ENCODE data around the gene IL17RC.

The IL17RC gene

DNA sequence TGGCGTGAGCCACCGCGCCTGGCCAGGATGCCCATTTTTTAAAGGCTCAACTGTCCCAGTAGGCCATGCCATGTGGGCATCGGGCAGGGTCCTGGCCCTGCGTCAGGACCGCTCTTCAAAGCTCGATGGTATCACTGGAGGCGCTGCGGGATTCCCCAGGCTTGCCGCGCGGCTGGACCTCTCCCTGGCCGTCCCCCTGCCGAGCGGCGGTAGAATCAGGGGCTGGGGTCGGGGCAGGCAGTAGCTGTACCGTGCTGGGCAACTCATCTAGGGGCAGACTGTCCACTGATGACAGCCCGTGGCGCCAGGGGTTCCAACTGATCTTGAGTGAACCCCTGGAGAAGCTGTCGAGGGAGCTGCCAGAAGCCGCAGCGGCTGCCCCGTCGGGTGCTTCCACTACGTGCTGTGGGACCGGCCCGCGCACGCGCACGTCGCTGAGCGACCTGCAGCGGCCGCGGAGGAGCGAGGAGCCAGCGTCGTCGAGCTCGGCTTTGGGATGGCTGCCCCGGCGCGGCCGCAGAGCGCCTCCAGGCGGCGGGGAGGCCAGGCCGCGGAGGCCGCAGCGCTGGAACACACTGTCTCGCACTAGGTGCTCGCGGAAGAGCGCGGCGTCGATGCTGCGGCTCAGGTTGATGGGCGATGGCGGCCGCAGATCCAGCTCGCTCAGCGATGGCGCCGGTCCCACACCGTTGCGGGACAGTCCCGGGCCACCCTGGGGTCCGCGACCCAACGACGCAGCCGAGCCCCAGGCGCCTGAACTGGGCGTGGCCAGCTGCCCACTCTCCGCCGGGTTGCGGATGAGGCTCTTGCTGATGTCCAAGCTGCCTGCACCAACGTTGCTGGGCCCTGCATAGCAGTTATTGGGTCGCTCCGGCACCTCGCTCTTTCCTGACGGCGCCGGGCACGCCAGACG lies 29.5 kb downstream of the IL17RC start:
- DNase-seq (ENCODE audit: low read depth in 2 of 2), result peak; percentile 59 to 68

DNA sequence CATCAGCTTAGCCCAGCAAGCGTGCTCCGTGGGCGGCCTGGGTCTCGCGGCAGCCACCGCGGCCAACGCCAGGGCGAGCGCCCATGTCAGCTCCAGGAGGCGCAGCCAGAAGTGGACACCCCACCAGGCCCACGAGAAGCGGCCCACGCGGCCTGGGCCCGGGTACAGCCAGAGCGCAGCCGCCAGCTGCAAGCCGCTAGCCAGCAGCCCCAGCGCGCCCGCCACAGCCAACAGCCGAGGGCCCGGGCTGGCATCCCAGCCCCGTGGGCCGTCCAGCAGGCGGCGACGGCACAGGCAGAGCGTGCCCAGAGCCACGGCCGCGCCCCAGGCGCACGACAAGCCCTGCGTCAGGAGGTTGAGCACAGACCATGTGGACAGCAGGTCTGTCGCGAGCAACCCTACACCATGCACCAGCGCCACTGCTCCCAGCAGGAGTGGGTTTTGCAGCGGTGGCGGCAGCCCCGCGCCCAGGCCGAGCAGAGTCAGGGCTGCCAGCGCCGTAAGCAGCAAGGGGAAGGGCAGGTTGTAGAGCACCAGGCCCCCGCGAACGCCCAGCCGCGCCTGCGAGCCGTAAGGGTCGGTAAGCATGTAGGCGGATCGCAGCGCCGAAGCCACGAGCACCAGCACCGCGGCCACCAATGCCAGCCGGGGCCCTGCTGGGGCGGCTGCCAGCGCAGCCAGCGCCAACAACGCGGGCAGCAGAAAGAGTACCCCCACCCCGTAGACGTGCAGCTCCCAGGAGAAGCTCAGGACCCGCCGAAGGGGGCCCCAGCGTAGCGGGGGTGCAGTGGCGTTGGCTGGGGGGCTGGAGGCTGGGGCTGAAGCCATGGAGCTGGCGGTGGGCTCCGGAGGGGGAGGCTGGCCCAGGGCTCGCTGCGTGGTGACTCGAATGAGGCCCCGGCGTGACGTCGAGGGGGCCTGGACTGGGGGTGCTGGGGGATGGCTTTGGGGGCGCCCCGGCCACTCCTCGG lies 30.4 kb downstream of the IL17RC start:
- no peak for DNase-seq (ENCODE audit: low read depth in 2 of 2)

DNA sequence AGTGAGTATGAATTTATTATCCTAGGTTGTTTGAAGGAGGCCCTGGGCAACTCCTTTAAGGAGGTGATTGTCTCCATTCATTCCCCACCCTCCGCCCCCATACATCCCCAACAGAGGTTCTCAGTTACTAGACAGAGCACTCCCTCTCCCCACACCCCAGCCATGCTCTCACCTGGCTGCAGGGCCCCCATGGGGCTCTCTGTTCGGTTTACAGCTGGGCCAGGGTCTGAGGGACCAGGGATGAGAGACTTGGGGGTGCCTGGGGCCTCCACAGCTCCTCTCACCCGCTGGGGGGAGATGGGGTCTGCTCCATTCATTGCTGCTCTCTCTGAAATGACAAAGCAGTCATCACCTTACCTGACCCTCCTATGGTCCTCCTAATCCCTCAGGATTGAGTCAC lies 31.7 kb downstream of the IL17RC start:
- DNase-seq (ENCODE audit: low read depth in 2 of 2), result no peak

DNA sequence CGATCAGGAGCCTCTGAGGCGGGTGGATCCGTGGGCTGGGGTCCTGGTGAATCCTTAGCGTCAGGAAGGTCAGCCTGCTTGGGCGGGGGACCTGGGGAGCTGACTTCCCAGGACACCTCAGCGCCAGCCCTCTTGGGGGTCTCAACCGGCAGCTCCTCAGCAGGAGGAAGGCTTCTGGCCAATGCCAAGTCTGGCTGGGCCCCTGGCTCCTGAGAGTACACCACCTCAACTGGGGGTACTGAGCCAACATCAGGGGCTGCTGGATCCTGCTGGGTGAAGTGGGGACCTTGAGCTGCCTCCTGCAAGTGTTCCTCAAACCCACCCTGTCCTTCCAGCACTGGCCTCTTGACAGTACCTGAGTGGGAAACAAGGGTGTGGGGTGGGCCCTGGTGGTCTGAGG lies 32.2 kb downstream of the IL17RC start:
- DNase-seq (ENCODE audit: low read depth in 2 of 2), result no peak

DNA sequence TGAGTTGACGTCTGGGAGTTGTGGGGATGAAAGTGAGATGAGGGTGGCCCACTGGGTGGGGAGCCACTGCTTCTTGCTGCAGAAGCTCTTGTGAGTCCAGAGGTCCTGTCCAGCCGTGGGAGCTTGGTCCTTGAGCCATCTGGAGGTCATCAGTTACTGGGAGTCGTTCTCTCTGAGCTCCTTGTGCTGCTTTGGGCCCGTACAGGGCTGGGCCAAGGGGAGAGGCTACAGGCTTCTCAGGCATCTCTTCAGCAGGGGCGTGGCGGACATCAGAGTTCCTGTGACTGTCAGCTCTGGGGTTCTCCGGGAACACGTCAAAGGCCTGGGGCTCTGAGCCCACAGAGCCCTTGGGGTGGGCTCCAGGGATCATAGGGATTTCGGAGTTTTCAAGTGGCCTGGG lies 32.7 kb downstream of the IL17RC start:
- DNase-seq (ENCODE audit: low read depth in 2 of 2), result no peak

DNA sequence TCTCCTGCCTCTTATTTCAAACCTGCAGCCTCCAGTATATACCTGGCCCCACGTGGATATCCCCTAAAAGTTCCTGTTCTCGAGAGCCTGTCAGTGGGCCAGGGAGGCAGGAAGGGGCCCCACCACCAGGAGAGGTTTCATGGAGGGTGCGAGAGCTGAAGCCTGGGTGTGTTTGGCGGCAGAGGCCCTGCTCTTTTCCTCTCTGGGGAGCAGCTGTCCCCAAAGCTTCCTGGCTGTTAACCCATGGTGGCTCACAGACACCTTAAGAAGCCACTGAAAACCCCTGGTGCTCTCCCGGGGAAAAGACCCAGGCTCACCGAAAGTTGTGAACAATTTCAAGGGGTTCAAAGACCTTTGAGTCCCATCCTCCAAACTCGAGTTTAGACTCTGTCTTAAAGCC lies 34.2 kb downstream of the IL17RC start:
- DNase-seq (ENCODE audit: low read depth in 2 of 2), result no peak

DNA sequence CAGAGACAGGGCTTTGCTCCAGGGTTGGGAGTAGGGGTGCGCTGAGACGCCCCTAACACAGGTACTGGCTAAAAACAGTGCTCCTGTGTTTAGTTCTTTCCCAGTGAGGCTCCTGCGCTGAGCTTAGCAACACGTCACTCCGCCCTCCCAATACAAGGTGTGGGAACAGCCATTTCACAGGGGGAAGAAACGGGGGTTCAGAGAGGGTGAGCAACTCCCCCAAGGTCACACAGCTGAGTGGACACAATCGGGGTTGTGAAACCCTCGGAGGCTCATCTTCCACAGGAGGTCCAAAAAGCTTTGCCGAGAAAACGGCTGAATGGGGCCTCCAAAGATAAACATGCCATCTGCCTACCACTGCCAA lies 34.7 kb downstream of the IL17RC start:
- no peak for DNase-seq (ENCODE audit: low read depth in 2 of 2)

DNA sequence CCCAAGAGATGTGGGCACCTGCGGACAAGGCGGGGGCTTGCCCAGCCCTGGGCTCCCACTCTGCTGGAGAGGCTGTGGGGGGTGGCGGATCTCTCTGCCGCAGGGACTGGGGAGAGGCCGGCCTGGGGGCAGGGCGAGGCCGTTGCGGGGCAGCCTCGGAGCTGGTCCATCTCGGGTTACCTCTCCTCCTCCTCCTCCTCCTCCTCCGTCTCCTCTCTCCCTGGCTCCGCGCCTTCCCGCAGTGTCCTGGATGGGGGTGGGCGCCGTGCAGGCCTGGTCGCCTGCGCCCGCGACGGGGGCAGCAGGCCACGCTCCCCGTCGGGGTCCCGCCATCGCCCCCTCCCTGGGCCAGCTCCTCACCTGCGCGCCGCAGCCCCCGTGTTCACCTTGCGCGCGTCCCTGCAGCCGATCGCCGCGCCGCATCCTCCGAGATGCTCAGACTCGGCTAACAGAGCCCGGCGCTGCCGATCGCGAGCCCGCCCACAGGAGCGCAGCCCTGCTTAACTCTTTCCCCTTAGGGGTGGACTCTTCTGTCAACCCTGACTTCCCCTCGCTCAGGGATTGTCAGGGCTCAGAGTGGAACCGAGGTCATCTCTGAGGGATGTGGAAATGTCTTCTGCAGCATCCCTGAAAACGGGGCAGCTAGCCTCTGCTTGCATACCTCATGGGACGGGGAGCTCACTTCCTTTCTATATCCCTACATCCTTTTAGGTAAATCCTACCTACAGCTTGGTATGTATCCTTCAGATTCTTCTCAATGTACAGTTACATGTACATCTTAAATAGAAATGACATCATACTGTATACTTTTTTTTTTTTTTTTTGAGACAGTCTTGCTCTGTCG lies 35.3 kb downstream of the IL17RC start, which contains the start of gene PRRT3:
Gene PRRT3 (minus strand): TSS at position 447 of the 844 bp plus-strand sequence. CDS start 2,293 bp downstream, outside the sequence.
- no peak for DNase-seq (ENCODE audit: low read depth in 2 of 2)

DNA sequence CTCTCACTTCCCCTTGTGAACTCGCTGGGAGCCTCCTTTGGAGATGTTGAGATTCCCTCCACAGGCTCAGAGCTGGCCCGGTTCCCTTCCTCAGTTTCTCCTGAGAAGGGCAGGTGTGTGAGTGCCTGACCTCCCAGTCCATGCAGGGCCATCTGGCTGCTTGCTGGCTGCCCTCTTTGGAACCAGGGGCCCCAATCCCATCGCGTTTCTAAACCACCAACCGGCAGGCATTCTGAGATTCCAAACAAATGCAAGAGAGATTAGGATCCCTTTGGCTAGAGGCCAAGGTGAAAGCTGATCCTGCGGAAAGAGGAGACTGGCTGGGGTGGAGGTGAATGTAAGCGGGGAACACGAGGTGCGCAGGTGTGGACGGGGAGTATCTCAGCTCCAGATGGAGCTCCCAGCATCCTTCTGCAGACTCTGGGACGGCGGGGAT lies 38.2 kb downstream of the IL17RC start:
- DNase-seq (ENCODE audit: low read depth in 2 of 2), result no peak

DNA sequence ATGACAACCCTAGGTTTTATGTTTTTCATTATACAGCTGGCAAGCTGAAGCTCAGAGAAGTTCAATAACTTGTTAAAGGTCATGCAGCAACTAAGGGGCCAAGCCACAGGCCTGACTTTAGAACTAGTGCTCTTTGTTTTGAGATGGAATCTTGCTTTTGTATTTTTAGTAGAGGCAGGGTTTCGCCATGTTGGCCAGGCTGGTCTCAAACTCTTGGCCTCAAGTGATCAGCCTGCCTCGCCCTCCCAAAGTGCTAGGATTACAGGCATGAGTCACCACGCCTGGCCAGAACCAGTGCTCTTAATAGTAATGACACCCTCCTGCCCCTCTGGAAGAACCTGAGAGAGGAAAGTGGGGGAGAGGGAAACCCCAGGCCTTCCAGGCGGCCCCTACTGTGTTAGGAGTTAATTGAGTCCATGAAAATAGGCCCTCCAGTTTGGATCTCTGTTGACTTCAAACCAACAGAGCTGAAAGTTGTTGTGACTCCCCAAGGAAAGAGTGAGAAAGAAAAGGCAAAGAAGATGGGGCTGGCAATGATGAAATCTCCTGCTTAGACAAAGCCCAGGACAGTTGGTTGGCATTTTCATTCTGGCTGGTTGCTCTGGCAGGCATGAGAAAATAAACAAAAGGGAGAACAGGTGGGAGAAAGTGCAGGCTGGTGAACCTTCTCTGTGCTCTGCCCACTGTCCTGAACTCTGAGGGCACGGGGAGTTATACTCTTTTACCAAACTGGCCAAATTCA lies 38.9 kb downstream of the IL17RC start:
- DNase-seq (ENCODE audit: low read depth in 2 of 2), result no peak

DNA sequence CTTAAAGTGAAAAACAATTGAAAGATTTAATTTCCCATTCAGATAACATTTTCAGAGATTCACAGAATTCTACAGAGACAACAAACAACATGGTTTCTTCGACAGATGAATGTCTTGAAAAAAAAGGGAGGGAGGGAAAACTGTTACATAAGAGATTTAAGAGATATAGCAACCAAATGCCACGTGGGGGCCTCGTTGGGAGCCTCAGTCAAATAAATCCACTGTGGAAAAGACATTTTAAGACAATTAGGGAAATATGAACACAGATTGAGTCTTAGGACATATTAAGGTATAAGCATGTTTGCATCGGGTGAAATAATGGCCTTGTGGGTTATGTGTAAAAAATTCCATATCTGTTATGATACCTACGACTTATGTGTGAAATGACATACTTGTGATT lies 40.3 kb downstream of the IL17RC start:
- DNase-seq (ENCODE audit: low read depth in 2 of 2), result no peak

DNA sequence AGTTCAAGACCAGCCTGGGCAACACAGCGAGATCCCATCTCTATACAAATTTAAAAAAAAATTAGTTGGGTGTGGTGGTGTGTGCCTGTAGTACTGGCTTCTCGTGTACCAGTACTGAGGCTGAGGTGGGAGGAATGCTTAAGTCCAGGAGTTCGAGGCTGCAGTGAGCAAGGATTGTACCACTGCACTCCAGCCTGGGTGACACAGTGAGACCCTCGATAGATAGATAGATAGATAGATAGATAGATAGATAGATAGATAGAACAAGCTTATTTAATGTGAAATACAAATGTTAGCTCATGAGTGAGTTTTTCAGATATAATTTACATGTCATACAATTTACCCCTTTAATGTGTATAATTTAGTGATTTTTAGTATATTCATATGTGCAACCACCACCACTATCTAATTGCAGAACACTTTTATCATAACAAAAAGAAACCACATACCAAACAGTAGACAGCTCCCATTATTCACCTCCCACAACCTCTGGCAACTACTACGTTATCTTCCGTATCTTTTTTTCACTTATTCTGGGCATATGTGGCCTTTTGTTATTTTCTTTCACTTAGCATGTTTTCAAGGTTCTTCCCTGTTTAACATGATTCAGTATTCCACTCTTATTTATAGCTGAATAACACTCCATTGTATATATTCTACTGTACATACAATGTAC lies 48.4 kb downstream of the IL17RC start:
- DNase-seq (ENCODE audit: low read depth in 2 of 2), result no peak

DNA sequence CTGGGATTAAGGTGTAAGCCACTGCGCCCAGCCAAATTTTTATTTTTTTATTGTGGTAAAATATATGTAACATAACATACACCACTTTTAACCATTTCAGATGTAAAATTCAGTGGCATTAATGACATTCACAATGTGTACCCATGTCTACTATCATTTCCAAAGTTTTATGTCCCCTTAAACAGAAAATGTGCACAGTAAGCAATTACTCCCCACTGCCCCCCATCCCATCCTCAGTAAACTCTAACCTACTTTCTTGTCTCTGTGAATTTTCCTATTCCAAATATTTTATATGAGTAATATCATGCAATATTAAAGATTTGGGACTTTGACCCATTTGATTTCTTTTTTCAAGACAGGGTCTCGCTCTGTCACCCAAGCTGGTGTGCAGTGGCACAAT lies 49.9 kb downstream of the IL17RC start:
- no peak for DNase-seq (ENCODE audit: low read depth in 2 of 2)

DNA sequence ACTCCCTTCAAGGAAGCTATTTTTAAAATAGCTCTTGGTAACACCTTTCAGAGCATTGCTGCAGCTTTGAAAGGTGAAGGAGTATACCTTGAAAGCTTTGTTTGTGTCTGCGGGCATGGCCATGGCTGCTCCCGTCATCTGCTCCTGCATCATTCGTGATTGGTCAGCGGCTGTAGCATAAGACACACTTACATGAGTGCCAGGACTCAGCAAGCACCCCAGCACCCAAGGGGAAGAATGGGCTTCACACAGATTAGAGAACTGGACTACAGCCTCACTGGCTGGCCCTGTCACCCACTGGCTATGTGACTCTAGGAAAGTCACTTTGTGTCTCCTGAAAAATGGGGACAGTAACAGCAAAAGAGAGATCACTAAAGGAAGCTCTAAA lies 52.7 kb downstream of the IL17RC start:
- DNase-seq (ENCODE audit: low read depth in 2 of 2), result no peak

DNA sequence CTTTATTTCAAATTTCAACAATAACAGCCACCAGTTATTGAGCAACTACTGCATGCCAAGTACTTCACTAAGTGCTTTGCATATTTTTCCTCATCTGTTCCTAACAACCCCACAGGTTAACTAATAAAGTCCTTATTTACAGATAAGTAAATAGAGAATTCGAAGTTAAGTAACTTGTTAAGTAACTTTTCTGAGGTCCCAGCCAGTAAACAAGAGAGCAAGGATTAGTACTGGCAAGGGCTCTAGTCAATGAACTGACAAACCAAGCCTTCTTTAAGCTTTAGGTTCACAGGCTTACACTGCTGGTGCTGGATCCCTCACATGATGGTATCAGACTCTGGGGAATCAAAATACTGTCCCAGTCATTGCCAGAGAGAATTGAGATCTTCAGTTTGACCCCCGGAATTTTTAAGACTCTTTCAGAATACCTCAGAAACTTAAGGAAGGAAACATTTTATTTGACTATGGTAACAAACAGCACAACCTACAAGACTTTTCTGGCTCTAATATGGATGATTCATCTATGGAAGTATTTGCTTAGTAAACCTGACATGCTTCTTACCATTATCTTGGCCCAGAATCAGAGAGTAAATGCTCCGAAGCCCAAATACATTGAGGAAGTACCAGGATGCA lies 53.2 kb downstream of the IL17RC start:
- DNase-seq (ENCODE audit: low read depth in 2 of 2), result no peak

DNA sequence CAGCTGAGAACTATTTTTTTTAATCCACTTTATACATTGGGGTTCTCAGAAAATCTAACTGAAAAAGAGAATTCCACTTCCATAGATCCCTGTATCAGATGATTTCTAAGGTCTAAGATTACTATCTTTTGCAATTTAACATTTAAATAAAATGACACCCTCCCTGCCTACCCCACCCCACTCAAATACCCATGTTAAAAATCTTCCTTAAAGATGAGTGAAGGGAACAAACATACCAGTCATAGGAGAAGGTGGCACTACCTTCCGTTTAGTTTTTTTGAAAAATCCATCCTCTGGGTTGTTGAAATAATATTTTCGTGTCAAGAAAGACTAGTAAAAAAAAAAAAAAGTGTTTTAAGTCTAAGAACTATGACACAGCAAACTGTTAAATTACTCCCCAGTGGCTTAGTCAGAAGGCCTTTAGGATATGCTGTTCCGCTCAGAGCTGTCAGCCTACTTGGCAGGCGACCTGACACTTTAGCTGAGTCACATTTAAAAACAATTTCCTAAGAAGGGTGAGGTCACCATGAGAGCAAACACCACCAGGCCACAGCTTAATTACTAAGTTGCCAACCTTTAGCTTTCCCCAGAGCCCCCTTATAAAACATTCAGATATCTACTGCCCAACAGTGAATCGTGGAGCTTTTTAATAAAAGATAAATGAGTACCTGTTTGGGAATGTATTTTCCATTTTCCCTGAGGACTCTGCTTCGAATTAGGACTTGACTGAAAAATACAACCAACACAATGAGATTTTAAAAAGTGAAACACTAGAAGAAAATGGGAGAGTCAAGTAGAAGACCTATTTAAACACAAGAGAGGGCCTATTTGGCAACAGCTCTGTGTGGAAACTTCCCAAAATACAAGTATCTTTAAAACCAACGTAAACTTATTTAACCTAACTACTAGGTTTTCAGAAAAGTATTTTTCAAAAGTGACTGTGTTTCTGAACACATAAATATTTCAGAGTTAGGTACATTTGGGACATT lies 60.1 kb downstream of the IL17RC start:
- DNase-seq (ENCODE audit: low read depth in 2 of 2), result no peak

DNA sequence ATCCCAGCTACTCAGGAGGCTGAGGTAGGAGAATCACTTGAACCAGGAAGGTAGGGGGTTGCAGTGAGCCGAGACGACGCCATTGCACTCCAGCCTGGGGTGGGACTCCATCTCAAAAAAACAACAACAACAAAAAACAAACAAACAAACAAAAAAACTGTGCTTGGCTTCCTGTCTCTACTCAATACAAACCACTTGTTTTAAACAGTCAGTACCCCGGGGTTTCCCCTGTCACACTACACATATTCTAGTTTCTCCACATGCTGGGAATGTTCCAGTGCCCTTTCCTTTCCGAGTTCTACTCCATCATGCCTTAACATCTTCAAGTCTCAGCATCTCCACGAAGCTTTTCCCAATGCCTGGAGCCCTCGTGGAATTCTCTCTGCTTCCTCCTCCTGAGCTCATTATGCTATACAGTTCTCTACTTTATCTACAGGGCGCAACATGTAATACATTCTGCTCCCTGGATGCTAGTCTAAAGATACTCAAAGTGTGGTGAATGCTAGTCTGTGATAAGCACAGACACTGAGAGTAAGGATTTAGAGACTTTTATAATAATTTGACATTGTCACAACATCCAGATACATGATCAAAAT lies 61.9 kb downstream of the IL17RC start:
- DNase-seq (ENCODE audit: low read depth in 2 of 2), result no peak

DNA sequence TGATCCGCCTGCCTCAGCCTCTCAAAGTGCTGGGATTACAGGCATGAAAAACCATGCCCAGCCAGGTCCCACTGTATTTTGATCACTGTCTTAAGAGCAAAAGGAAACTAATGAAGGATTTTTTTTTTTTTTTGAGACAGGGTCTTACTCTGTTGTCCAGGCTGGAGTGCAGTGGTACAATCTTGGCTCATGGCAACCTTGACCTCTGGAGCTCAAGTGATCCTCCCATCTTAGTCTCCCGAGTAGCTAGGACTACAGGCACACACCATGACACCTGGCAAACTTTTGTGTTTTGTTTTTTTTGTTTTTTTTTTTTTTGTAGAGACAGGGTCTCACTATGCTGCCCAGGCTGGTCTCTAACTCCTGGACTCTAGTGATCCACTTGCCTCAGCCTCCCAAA lies 63.4 kb downstream of the IL17RC start:
- no peak for DNase-seq (ENCODE audit: low read depth in 2 of 2)

All from activated CD8-positive, alpha-beta memory T cell treated with anti-CD3 and anti-CD28 coated beads for 4 hours (primary cell).